AG09319 (cell line): Measurements from ENCODE around the gene CLEC16A.

Source experiments
- DNase-seq: peaks from one replicate; pipeline ENCODE4 v3.0.0-alpha.2; 2010; ENCODE audit warnings: low read depth; ENCODE audit errors: extremely low read depth
- TF ChIP-seq, protein P1 (sequence below): IDR thresholded peaks from 2 replicates; pipeline ENCODE4 v1.5.1; 2011; ENCODE audit warnings: low read depth, mild to moderate bottlenecking, inconsistent platforms, low read length, moderate library complexity

CLEC16A gene

DNA sequence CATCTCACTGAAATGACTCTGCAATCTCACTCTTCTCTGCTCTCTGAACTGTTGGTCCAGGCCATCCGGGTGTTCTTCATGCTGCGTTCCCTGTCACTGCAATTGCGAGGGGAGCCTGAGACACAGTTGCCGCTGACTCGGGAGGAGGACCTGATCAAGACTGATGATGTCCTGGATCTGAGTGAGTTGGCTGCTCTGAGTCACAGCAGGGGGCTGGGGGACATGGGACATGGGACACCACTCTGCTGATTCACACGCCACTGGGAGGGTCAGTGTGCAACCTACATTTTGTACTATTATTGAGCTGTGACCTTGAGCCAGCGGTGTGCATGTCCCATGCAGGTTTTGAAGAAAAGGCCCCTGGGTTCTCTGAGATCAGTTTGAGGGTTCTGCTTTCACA, 116.5 kb downstream of the CLEC16A start:
- DNase-seq: no peak

DNA sequence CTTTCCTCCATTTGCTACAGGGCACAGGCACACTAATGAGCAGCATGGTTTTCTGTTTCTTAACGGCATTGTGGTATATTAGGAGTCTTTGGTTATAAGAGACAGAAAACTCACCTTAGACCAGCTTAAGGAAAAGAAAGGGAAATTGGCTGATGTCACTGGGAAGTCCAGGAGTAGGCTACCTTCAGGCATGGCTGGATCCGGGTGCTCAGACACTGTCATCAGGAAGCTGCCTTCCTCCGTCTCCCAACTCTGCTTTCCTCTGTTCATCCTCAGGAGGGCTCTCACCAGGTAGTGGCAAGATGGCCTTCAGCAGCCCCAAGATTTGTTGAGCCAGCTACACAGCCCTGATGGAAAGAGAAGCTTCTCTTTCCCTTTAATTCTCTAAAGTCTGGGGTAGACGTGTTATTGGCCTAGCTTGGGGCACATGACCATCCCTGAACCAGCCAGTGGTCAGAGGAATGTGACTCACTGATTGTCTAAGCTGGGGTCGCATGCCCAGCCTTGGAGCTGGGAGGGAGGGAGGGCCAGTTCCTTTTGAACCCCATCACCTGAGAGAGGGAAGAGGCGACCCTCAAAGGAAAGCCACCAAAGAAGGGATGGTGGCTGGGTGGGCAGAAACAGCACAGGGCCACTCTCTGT, 117.4 kb downstream of the CLEC16A start:
- TF ChIP-seq, protein P1, sequence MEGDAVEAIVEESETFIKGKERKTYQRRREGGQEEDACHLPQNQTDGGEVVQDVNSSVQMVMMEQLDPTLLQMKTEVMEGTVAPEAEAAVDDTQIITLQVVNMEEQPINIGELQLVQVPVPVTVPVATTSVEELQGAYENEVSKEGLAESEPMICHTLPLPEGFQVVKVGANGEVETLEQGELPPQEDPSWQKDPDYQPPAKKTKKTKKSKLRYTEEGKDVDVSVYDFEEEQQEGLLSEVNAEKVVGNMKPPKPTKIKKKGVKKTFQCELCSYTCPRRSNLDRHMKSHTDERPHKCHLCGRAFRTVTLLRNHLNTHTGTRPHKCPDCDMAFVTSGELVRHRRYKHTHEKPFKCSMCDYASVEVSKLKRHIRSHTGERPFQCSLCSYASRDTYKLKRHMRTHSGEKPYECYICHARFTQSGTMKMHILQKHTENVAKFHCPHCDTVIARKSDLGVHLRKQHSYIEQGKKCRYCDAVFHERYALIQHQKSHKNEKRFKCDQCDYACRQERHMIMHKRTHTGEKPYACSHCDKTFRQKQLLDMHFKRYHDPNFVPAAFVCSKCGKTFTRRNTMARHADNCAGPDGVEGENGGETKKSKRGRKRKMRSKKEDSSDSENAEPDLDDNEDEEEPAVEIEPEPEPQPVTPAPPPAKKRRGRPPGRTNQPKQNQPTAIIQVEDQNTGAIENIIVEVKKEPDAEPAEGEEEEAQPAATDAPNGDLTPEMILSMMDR: no peak
- no peak for DNase-seq

More for the DNA sequence above, 116.5 kb downstream of the CLEC16A start:
- TF ChIP-seq, protein P1: no peak

DNA sequence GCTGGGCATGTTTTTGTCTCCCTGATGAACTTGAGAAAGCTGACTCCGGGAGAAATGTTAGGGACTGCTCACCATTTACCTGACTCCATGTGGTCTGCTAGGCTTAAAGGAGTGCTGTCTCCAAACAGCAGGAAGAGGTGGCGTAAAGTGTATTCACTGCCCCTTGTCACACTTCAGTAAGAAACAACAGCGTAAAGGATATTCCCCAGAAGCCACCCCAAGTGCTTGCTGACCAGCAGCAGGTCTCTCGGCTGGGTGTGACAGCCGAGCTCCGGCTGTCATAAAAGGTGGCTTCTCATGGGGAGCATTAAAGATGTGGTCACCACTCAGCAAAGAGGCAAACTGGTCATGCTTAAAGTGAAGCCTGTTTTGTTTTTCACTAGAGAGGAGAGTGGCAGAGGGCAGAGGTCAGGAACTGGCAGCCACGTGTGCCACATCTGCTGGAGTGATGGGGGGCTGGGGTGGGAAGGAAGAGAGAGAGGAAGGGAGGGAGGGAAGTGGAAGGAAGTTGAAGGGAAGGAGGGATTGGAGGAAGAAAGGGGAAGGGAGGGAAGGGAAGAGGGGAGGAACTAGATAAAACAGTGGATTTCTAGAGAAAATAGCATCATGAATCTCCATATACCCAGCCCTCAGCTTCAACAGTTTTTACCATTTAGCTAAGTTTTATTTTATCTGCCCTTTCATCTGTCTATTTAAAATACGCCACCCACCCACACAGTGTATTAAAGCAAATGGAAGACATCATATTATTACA, 119.3 kb downstream of the CLEC16A start:
- DNase-seq: no peak

DNA sequence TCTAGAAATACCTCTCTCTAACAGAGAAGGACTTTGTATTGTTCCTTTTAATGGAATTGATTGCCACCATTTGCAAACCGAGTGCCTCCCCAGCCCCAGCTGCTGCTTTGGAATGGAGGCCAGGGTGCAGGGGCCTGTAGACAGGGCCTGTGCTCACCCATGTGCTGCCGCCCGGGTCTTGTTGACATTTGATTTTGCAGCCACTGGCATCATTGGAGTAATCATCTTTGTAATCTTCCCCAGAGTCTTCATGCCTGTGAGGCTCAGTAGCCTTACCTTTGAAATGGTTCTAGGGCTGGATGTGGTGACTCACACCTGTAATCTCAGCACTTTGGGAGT, 119.8 kb downstream of the CLEC16A start:
- TF ChIP-seq, protein P1: no peak
- DNase-seq: no peak

More for the DNA sequence above, 119.3 kb downstream of the CLEC16A start:
- TF ChIP-seq, protein P1: no peak

DNA sequence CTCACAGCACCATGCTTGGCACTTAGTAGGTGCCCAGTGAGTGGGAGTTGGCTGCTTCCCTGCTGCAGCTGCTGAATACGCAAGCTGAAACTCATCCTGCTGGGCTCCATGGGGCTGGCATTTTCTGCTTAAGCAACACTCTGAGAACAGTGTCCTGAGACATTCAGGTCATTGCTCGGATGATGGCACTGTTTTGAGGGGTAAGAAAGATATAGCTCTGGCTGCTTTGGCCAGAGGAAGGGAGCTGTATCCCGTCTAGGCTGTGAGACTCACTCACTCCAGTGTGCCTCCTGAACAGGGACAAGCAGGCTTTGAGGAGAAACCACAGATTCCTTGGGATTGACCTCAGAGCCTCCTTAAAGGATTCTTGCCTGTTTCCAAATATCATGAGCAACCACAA, 120.5 kb downstream of the CLEC16A start:
- DNase-seq: no peak
- TF ChIP-seq, protein P1: no peak

DNA sequence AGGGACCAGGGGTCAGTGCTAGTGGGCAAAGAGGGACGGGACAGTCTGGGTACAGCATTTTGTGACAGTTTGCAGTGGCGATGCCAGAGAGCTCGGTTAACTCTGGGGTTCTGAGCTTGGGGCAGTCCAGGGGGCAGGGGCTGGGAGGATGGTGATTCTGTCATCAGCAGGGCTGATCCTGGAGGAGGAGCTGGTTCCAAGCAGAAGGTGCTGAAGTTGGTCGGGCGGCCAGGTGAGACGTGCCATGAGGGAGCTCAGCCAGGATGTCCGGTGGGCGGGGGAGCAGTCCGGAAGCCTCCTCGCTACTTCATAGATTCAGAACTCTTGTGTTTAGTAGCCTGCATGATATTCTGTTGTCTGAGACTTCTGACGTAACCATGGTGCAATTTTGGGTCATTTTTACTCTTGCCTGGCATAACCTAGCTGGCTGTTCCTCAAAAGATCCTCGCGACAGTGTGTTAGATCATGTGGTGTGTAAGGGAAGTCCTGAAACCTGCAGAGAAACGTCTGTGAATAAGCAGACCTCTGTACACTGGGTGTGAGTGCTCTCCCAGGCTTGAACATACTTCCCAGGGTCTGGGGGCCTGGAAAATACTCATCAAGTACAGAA, 122.0 kb downstream of the CLEC16A start:
- TF ChIP-seq, protein P1: no peak
- DNase-seq: no peak

DNA sequence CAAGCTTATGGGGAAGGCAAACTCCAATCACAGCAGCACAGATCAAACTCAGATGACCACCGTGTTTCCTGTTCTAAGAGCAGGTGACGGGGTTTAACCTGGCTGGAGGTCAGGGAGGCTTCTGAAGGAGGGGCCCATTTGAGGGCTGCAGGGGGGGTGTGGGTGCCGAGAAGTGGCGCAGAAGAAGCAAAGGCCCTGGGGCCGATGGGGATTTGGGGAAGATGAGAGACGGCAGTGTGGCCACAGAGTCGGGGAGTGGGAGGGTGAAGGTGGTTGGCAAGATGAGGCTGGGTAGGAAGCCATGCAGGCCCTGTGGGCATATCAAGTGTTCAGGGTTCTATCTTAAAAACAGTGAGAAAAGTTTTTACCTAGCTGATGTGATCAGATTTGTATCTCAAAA, 122.9 kb downstream of the CLEC16A start:
- TF ChIP-seq, protein P1: no peak
- no peak for DNase-seq
